ENCODE measurements around the gene PLEKHG1.
A peak's percentile ranks its signal among the peaks of the same experiment; 100 is the strongest.

The PLEKHG1 gene

GRCh38 chr6:150598858-150599198 lies 857 bp upstream of the PLEKHG1 start:
- TF ChIP-seq CTCF (conservative IDR thresholded peaks at IDR 0.05) = no peak
- no peak overlapping the region for H3K27ac ChIP-seq

GRCh38 chr6:150600010-150600300 lies 270 bp downstream of the PLEKHG1 start:
- no peak for TF ChIP-seq CTCF (conservative IDR thresholded peaks at IDR 0.05)
- H3K27ac ChIP-seq = peak overlapping the region; percentile 36; the same call in 1 of the 2 replicates

GRCh38 chr6:150600301-150601017 lies 774 bp downstream of the PLEKHG1 start:
- peak; percentile 74 for TF ChIP-seq CTCF (conservative IDR thresholded peaks at IDR 0.05)
- H3K27ac ChIP-seq = peak overlapping the region; percentile 36; the same call in 1 of the 2 replicates

DNA sequence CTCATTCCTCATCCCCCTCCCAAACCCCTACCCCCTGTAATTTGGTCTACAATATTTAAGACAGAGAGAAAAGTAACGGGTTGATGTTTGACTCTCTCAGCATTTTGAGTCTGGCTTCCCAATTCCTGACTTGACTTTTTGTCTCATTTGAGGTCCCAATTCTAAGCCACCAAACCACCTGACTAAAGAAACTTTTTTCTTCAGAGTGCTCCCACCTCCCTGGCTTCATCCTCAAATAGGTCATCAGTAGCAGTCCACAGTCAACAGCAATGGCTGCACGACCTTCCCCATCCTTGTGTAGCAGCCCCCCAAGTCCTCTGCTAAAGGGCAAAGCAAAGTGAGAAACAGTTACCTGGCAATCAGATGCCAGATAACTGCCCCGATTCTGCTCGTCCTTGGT lies 1.8 kb downstream of the PLEKHG1 start:
- no peak overlapping the region for H3K27ac ChIP-seq
- no peak for TF ChIP-seq CTCF (conservative IDR thresholded peaks at IDR 0.05)

GRCh38 chr6:150603176-150603575 lies 3.5 kb downstream of the PLEKHG1 start:
- no peak for TF ChIP-seq CTCF (conservative IDR thresholded peaks at IDR 0.05)
- no peak overlapping the region for H3K27ac ChIP-seq

- TF ChIP-seq CTCF (conservative IDR thresholded peaks at IDR 0.05) = no peak
- H3K27ac ChIP-seq = no peak overlapping the region
Measured at GRCh38 chr6:150604467-150604866, 4.8 kb downstream of the PLEKHG1 start.

DNA sequence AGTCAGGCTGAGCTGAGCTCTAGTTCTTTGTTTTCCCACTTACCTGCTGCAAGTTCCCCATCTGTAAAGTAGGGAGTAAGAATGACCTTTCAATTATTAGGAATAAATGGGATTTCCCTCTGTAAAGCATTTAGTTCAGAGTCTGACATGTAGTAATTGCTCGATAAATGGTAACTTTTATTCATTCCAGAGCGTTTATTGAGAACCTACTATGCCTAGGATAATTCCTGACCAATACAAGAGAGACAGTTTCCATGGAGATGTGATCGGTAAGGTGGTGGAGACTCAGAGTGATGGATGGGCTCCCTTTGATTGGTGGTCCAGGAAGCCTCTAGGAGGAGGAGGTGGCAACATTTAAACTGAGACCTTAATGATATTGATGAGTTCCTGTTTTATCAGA lies 5.6 kb downstream of the PLEKHG1 start:
- TF ChIP-seq CTCF (conservative IDR thresholded peaks at IDR 0.05) = no peak
- H3K27ac ChIP-seq = no peak overlapping the region
